ENCODE measurements around the gene PLEKHG4B.

- TF ChIP-seq, protein P1, sequence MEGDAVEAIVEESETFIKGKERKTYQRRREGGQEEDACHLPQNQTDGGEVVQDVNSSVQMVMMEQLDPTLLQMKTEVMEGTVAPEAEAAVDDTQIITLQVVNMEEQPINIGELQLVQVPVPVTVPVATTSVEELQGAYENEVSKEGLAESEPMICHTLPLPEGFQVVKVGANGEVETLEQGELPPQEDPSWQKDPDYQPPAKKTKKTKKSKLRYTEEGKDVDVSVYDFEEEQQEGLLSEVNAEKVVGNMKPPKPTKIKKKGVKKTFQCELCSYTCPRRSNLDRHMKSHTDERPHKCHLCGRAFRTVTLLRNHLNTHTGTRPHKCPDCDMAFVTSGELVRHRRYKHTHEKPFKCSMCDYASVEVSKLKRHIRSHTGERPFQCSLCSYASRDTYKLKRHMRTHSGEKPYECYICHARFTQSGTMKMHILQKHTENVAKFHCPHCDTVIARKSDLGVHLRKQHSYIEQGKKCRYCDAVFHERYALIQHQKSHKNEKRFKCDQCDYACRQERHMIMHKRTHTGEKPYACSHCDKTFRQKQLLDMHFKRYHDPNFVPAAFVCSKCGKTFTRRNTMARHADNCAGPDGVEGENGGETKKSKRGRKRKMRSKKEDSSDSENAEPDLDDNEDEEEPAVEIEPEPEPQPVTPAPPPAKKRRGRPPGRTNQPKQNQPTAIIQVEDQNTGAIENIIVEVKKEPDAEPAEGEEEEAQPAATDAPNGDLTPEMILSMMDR (IDR thresholded peaks at IDR 0.05; ENCODE audit: low read depth, low read length) = no peak
- no peak for TF ChIP-seq EZH2phosphoT487 (IDR thresholded peaks at IDR 0.05; ENCODE audit: low read depth)
Measured at GRCh38 chr5:174291-174600, 82.3 kb downstream of the PLEKHG4B start.

Measured in OCI-LY3 (cell line).